OCI-LY3 (cell line): ENCODE results near the gene SLC36A2.

Source experiments
- EZH2phosphoT487 ChIP-seq: fragments of 200-600 bp; shearing (Covaris generic); IDR thresholded peaks from 2 replicates; pipeline ENCODE4 v1.6.1; 2018; ENCODE audit warnings: antibody characterized with exemption, mixed run types, low read depth
- TF ChIP-seq, protein P1 (sequence below): fragments of 200-600, 300-600 bp; sonication (generic); IDR thresholded peaks from 2 replicates; pipeline ENCODE4 v1.5.1; 2014; ENCODE audit warnings: antibody characterized with exemption, low read length, low read depth

DNA sequence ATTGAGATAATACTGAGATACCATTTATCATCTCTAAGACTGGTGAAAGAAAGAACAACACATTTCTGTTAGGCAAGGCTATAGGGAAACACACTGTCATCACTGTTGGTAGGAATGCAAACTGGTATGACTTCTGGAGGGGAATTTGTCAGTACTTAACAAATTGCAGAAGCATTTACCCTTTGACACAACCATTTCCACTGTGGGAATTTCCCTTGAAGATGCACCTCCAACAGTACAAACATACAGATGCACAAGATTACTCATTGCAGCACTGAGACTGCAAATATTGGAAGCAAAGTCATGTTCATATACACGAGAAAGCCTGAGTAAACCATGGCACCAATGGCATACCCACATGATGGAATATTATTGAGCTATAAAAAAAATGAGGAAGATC lies 76.8 kb downstream of the SLC36A2 start:
- TF ChIP-seq, protein P1, sequence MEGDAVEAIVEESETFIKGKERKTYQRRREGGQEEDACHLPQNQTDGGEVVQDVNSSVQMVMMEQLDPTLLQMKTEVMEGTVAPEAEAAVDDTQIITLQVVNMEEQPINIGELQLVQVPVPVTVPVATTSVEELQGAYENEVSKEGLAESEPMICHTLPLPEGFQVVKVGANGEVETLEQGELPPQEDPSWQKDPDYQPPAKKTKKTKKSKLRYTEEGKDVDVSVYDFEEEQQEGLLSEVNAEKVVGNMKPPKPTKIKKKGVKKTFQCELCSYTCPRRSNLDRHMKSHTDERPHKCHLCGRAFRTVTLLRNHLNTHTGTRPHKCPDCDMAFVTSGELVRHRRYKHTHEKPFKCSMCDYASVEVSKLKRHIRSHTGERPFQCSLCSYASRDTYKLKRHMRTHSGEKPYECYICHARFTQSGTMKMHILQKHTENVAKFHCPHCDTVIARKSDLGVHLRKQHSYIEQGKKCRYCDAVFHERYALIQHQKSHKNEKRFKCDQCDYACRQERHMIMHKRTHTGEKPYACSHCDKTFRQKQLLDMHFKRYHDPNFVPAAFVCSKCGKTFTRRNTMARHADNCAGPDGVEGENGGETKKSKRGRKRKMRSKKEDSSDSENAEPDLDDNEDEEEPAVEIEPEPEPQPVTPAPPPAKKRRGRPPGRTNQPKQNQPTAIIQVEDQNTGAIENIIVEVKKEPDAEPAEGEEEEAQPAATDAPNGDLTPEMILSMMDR = no peak
- no peak for TF ChIP-seq EZH2phosphoT487
